Prostate gland (tissue), 2 donors: ENCODE measurements around the gene SOX9. TPM values are rescaled to one million over a fixed set of nuclear protein-coding genes. Genes with fewer than 3 reads are reported as not detected.

Experiments
- DNase-seq: peaks from one replicate; pipeline ENCODE4 v3.0.0-alpha.2; 2019; ENCODE audit warnings: low spot score
- H3K27ac ChIP-seq, 2 donors: fragments of 200-600 bp; sonication (generic); 2 replicates each; pipeline ENCODE4 v1.5.1; 2017 to 2019
- H3K27me3 ChIP-seq: fragments of 200-600 bp; sonication (generic); replicated peaks from 2 replicates; pipeline ENCODE4 v1.5.1; 2019; ENCODE audit not compliant: insufficient read depth
- H3K36me3 ChIP-seq, 2 donors: fragments of 200-600 bp; sonication (generic); 1 replicate in 1 of 2; 2 replicates in 1 of 2; pipeline versions ENCODE4 v1.5.1 to v1.8.1; 2017 to 2019
- H3K4me1 ChIP-seq: fragments of 200-600 bp; sonication (generic); replicated peaks from 2 replicates; pipeline ENCODE4 v1.5.1; 2019
- H3K4me3 ChIP-seq, 2 donors: fragments of 200-600 bp; sonication (generic); 2 replicates each; pipeline ENCODE4 v1.5.1; 2017 to 2019
- H3K9me3 ChIP-seq: fragments of 200-600 bp; sonication (generic); 2 replicates; pipeline ENCODE4 v1.5.1; 2017
- CTCF ChIP-seq, 4 experiments: fragments of 200-600 bp in 2 of 4; fragments of 450-650 bp in 2 of 4; sonication (generic) in 2 of 4; IDR thresholded peaks; 1 replicate in 3 of 4; 2 replicates in 1 of 4; pipeline ENCODE4 v1.5.1; 2016 to 2019; ENCODE audit warnings: antibody characterized with exemption in 4 of 4, mild to moderate bottlenecking in 2 of 4, moderate library complexity in 2 of 4
- POLR2A ChIP-seq: fragments of 450-650 bp; IDR thresholded peaks from one replicate; pipeline ENCODE4 v1.6.1; 2016; ENCODE audit warnings: antibody characterized with exemption, mild to moderate bottlenecking
- POLR2AphosphoS5 ChIP-seq: sonication (generic); formaldehyde crosslinking; IDR thresholded peaks from one replicate; pipeline ENCODE4 v1.6.1; 2017; ENCODE audit warnings: antibody characterized with exemption
- WGBS: methylation state at CpG from one replicate; pipeline ENCODE4 v1.1.5; 2018; 5-methylcytosine and 5-hydroxymethylcytosine counted together
- intact Hi-C: fragments of 100-400 bp; cut with DNase I; formaldehyde crosslinking; loops from one replicate; pipeline ENCODE4 v1.14.2; 2022
- total RNA-seq, 2 donors: library from RNA; depleted of rRNA; stranded (reverse); fragments of >200 nt; gene quantifications; one replicate each; pipeline ENCODE4 v1.1.0, GENCODE V29; 2016

The SOX9 gene
- total RNA-seq, 2 donors from 2014 or later, result 92.8 to 204 TPM

- H3K9me3 ChIP-seq, result no peaks in the 10 kb centered on the region
- H3K4me3 ChIP-seq, result peak overlapping the region; percentile 78 to 81
- H3K36me3 ChIP-seq, result no peaks in the 10 kb centered on the region
- intact Hi-C loops, result no loop called here
- peaks cover 3% of the 10 kb centered on the region for H3K4me1 ChIP-seq
- H3K27me3 ChIP-seq, result no peaks in the 10 kb centered on the region
- peak overlapping the region; percentile 86 to 90 for H3K27ac ChIP-seq
- no peak for DNase-seq
- no peak for TF ChIP-seq CTCF (IDR thresholded peaks at IDR 0.05)
- TF ChIP-seq POLR2A, result no peak
- TF ChIP-seq POLR2AphosphoS5, result no peak
- WGBS, result 18% methylated on average over 41 of the region's 48 CpGs
Measured at GRCh38 chr17:72122765-72123529, 2.1 kb downstream of the SOX9 start.

GRCh38 chr17:72123530-72124437, 3.0 kb downstream of the SOX9 start:
- 38% methylated on average over 43 of the region's 75 CpGs for WGBS
- no peaks in the 10 kb centered on the region for H3K4me1 ChIP-seq
- intact Hi-C loops, result no loop called here

GRCh38 chr17:72124438-72124775, 3.6 kb downstream of the SOX9 start:
- H3K9me3 ChIP-seq, result no peaks in the 10 kb centered on the region
- intact Hi-C loops, result no loop called here
- peak overlapping the region; percentile 86 to 90 for H3K27ac ChIP-seq
- H3K27me3 ChIP-seq, result no peaks in the 10 kb centered on the region
- no peaks in the 10 kb centered on the region for H3K36me3 ChIP-seq
- WGBS, result 49% methylated on average over 7 of the region's 7 CpGs
- TF ChIP-seq POLR2AphosphoS5 (no peak), CTCF (IDR thresholded peaks at IDR 0.05) (no peak), POLR2A (no peak)
- H3K4me3 ChIP-seq, result peak overlapping the region; percentile 78 to 81
- no peak for DNase-seq
- no peaks in the 10 kb centered on the region for H3K4me1 ChIP-seq

More at GRCh38 chr17:72123530-72124437, 3.0 kb downstream of the SOX9 start:
- Histone ChIP-seq H3K27ac (peak overlapping the region; percentile 86 to 90), H3K27me3 (no peaks in the 10 kb centered on the region), H3K9me3 (no peaks in the 10 kb centered on the region), H3K4me3 (peak overlapping the region; percentile 78 to 81), H3K36me3 (no peaks in the 10 kb centered on the region)
- TF ChIP-seq CTCF (IDR thresholded peaks at IDR 0.05), result no peak
- TF ChIP-seq POLR2AphosphoS5, result no peak
- TF ChIP-seq POLR2A, result no peak
- no peak for DNase-seq

GRCh38 chr17:72125226-72125651, 4.4 kb downstream of the SOX9 start:
- Histone ChIP-seq H3K4me3 (peak overlapping the region in 1 of 2 donors; percentile 78), H3K9me3 (no peaks in the 10 kb centered on the region), H3K27me3 (no peaks in the 10 kb centered on the region), H3K36me3 (no peaks in the 10 kb centered on the region), H3K27ac (peak overlapping the region; percentile 86 to 90), H3K4me1 (no peaks in the 10 kb centered on the region)
- 45% methylated on average over 4 of the region's 4 CpGs for whole genome bisulfite sequencing
- TF ChIP-seq POLR2AphosphoS5 (no peak), CTCF (IDR thresholded peaks at IDR 0.05) (no peak), POLR2A (no peak)
- intact Hi-C loops, result no loop called here
- no peak for DNase-seq
